ENCODE results near the gene ZC3H12D.

The ZC3H12D gene

DNA sequence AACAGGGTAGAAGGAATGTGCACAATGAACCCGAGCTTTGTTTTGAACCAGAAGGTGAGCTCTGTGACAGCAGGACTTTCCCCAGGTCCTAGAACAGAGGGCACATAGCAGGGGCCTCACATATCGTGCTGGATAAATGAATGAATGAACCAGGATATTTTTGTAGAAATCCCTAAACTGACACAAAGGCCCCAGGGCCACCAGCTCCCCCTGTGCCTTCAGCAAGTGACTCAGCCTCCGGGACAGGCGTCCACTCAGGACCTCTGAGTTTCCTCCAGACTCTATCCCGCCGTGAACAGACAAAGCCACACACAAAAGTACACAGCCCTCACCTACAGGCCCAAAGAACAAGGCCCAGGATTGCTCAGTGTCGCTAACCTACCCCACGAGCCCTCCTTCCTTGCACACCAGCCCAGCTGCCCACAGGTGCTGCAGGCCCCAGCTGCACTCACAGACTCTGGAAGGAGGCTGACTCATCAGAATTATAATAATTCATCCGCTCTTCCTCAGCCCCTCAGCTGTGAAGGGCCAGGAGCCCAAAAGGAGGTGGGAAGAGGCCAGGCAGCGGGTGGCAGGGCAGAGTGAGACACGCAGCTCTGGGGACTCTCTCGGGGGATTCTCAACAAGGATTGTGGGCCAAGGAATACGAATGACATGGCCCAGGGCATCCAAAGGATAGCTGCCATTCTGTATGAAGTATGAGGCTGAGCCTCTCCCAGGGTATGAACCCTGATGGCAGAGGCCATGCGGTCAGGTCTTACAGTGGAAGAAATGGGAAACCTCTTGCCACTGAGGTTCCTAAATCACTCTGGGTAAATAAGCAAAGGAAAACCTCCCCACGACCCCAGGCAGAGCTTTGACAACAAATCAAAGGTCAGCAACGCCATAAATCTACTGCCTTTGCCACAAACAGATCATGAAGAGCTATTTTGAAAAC is 43.8 kb downstream of the ZC3H12D start:
- DNase-seq, result no peak

DNA sequence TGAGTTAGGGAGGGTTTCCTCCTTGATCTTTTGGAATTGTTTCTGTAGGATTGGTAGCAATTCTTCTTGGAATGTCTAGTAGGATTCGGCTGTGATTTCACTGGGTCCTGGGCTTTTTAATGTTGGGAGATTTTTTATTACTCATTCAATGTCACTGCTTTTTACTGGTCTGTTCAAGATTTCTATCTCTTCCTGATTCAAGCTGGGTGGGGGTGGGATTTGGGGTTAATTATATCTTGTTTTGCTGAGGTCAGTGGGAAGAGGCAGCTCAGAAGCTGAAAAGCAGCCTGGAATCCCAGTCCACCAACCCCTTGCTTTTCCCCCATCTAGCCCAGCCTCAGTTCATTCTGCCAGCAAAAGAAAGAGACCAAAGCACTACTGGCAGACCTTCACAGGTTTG is 45.2 kb downstream of the ZC3H12D start:
- DNase-seq, result no peak

DNA sequence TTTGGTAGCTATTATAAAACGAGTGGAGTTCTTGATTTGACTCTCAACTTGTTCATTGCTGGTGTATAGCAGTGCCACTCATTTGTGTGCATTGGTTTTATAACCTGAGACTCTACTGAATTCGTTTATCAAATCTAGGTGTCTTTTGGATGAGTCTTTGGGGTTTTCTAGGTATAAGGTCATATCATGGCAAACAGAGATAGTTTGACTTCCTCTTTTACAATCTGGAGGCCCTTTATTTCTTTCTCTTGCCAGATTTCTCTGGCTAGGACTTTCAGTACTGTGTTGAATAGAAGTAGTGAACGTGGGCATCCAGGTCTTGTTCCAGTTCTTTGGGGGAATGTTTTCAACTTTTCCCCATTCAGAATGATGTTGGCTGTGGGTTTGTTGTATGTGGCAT is 46.0 kb downstream of the ZC3H12D start:
- DNase-seq, result no peak

DNA sequence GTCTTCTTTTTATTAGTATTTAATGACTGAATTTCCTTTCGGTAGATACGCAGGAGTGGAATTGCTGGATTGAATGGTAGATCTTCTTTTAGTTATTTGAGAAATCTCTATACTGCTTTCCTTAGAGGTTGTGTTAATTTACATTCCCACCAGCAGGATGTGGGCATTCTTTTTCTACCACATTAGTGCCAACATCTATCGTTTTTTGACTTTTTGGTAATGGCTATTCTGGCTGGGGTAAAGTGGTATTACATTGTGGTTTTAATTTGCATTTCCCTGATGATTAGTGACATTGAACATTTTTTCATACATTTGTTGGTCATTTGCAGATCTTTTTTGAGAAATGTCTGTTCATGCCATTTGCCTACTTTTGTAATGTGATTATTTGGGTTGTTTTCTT is 47.6 kb downstream of the ZC3H12D start:
- DNase-seq, result no peak

DNA sequence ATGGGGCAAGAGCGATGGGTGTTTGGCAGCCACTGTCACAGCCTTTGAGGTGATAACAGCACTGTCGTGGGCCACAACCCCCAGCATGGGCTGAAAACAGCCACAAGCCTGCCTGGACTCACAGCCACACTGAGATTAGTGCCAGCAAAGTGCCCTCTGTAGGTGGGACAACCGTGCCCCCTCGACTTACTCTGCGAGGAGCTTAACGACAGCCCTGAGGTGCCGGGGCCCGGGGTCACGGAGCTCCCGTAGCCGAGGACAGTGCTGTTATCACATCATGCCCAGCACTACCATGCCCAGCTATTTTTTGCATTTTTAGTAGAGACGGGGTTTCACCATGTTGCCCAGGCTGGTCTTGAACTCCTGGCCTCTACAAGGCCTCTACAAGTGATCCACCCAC is 48.2 kb downstream of the ZC3H12D start:
- DNase-seq, result no peak

DNA sequence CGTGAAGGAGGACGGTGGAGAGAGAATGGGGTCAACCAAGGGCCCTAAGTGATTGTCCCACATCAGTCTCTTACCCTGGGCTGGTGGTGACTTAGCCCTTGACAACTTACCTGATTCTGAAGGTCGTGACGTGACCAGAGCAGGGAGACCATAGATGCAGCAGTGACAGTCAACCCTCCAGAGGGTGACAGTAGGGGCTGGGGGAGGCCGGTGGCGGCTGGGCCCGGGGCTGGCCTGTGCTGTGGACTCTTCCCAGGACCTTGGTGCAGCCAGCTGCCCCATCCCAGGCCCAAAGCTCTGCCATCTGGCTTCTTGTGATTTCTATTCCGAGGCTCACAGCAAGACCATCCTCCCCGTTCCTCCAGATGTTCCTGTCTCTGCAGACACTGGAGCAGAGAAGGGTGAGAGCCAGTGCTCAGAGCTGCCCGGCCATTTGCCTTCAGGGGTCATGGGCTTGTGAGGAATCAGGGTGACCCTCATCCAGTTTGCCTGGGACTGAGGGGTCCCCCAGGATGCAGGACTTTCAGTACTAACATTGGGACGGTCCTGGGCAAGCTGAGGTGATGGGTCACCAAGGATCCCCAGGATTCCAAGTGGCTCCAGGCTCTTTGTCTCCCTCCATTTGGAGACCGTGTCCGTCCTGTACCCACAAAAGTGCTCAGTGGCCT is 48.8 kb downstream of the ZC3H12D start:
- DNase-seq, result no peak

DNA sequence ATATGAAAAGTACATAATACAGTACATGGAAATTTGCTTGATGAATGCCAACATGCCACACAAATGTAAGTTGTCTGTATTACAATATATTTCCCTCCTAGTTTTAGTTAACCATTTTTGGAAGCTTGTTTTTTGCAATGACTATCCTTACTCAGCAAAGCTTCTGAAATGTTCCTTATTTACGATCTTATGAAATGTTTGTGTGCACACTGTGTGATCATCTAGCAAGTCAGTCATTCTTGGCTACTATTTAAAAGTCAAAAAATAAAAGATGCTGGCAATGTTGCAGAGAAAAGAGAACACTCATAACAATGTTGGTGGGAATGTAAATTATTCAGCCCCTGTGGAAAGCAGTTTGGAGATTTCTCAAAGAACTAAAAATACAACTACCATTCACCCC is 50.9 kb downstream of the ZC3H12D start:
- no peak for DNase-seq

DNA sequence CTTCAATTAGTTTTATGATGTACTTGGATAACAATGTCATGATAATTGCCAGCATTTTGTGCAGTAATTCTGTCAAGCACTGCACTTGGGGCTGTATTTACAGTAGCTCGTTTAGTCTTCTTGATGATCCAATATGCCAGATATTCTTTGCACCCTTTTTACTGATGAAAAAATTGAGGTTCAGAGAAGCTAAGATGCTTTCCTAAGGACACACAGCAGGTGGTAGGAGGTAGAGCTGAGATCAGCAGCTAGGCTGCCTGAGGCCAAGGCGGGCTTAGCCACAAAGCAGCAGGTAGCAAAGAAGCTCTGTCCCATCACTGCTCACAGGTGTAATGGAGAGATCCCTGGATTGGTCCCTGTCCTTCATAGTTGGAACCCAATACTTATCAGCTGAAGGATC is 51.4 kb downstream of the ZC3H12D start:
- DNase-seq, result no peak

DNA sequence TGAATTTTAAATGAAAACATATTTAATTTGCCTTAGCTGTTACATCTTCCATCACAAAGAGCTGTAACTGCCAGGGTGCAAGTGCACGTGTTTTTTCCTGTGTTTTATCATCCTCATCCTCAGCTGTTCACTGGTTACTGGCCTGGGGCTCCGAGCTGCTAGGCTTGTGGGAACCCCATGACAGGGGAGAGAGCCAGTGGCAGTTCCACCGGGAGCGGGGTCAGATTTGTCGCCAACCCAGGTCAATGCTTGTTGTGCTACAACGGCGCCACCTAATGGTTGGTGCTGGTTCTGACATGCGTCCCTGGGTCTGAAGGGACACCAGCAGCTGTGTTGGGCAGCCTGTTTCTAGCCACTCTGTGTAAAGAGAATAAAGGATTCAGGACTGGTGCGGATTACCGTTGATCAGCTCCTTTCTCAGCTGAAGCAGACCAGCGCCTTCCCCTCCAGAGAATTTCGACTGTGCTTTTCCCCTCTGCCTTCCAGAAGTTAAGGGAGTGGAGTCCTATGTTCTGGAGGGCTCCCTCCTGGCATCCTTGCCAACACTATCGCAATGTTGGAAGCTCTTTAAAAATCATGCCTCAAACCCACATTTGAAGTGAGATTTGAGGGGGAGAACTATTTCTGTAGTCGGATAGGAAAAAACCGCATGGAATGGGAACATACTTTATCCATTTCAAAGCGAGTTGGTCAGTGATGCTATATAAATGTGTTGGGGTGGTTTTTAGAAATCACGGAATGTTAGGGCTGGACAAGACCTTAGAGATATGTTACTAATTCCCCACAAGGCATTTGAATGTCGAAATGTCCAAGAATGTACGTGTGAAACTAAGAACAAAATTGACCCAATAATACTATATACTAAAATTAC is 52.7 kb downstream of the ZC3H12D start:
- peak; percentile 89 for DNase-seq

DNA sequence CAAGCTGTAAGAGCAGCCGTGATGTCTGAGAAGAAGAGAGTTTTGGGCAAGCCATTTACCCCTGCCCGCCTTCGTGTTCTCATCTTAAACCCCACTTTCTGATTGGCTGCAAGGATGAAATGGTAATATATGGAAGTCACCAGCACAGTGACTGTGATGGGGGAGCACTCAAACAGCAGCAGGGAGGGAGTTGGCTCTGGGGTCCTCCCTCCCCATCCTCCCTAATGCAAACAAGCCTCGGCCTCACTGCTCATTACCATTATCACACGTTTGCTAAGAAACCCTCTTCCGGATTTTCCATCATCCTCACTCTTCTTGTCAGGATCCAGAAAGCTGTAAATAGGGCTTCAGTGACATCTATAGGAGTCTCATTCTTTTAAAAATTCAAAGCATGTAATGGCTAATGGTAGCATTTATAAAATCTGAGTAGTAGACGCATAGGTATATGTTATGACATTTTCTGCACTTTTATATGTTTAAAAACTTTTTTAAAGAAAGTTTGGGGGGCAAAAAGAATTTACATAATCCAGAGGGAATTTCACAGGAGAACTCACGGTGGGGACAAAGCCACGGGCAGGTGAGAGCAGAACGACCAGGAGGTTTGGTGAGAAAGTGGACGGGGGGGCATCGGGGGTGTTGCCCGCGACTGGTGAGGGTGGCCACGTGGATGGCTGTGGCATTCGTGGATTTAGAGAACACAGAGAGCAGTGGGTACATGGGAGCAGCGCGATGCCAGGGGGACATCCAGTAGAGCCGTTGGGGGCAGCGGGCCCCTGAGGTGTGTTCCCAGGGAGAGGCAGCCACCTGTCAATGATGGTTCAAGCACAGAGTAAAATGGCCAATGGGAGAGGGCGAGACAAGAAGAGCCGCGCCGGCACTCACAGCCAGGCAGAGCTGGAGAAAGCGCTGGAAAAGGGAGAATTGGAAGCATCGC is 55.1 kb downstream of the ZC3H12D start:
- DNase-seq, result no peak

DNA sequence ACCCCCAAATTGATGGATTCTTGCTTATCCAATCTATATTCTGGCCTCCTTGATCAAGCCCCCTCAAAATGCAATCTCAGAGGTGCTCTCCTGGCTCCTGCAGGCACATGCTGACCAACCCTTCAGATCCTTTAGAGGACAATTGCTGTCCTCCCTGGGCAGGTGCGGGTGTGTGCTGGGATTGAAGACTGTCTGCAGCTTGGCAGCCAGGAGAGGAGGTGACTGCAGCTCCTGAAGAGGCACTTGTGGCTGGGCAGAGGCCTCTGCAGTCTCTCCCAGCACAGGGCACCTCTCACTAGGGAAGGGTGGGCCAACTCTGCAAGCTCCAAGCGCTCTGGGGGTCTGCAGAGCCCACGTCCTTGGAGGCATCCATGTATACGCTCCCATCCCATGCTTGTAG is 56.2 kb downstream of the ZC3H12D start:
- no peak for DNase-seq

DNA sequence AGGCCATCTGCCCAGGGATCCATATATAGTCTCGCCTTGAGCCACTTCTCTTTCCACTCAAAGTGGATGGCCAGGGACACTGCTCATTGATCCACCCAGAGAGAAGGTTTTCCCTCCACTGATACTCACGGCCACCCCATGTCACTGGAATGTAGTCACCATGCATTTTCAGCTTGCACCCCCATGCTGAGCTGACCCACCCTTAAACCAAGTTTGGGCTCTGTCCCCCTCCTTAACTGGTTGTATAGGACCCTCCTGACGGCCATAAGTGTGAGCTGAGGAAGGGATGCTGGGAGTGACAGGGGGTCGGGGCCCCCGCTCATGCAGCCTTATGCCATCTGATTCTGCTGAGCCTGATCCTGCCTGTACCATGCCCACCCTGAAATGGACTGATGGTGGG is 59.1 kb downstream of the ZC3H12D start:
- DNase-seq, result no peak

DNA sequence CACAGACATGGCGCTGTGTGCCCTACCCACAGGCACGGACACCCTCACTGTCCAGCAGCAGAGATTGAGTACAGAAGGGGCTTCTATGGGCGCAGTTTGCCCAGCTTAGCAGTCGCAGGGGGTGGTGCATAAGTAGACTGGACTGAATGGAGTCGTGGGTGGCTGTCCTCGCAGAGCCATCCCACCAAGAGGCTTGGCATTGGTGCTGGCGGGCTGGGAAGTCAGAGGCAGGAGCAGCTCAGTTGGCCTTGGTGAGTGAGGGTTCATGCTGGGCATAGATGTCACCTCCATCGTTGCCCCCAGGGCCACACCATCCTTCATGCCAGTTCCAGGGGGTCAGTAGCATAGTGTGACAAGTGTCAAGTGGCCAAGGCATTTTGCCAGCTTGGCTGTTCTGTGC is 59.6 kb downstream of the ZC3H12D start:
- DNase-seq, result no peak

DNA sequence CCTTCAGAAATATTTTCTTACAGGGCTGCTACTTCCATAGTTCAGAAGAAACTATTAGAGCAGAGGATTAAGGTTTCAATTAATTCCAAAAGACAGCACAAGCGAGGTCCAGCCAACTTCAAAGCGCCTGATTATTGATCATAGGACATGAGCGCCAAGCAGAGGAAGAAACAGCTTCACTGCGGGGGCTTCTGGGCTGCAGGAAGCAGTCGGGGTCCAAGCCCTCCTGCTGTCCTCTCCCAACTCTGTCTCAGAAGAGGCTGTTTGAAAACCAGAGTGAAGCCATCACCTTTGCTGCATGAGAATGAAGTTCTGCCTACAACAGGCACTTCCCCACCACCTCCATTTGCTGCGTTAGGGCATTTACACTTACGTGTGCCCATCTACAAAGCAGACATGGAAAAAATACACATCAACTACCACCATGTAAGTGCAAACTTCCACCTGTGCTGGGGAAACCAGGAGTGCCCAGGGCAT is 60.8 kb downstream of the ZC3H12D start:
- no peak for DNase-seq

DNA sequence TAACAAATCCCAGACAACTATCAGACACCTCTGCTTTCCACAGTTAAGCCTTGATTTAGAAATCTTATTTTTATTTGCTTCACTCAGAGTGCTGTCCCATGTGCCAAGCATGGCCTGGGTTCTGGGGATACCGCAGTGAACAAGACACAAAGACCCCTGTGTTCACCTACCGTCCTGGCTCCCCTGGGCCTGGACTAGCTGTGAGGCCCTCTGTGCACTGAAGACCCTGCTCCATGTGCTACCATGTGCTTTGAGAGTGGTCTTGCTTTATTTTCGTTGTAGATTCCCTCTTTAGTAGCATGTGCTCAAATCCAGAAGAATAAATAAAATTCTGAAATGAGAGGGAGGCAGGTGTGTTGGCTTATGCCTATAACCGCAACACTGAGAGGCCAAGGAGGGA is 62.2 kb downstream of the ZC3H12D start:
- no peak for DNase-seq

DNA sequence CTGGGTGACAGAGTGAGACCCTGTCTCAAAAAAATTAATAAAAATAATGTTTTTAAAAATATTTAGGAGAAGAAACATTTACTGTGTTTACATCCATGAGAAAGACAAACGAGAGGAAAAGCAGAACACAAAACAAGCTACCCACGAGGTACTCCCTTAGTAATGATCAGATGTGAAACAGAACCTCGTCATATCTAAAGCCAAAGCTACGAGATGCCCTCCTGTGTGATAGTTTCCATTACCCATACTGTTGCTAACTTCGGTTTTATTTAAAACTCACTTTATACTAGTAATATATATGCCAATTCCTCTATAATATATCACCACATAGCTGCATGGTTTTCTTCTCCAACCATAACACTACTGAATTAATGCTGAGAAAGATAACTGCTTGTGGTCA is 63.7 kb downstream of the ZC3H12D start:
- no peak for DNase-seq

DNA sequence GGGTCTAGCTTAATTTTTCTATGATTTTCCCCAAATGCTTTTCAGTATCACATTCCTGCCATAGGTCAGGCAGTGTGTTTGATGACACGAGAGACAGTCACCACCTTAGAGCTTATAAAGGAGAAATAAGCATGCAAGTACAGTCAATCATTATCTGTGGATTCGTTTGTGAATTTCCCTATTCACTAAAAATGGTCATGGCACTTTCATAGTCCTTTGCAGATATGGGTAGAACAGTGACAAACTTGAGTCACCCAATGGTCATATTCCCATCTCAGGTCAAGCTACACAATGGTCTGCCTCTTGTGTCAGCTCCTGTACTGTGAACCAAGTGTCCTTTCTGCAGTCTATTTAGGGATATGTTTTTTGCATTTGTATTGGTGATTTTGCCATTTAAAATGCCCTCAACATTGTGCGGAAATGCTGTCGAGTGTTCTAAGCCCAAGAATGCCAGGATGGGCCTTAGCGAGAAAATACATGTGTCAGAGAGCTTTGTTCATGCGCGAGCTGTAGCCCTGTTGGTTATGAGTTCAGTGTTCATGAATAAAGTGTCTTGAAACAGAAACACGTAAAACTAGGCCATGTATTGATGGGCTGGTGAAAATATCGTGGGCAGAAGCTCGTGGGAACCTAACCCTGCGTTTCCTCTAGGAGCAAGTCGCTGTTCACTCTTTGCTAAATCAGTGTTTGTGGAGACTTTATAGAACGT is 65.0 kb downstream of the ZC3H12D start:
- DNase-seq, result no peak

DNA sequence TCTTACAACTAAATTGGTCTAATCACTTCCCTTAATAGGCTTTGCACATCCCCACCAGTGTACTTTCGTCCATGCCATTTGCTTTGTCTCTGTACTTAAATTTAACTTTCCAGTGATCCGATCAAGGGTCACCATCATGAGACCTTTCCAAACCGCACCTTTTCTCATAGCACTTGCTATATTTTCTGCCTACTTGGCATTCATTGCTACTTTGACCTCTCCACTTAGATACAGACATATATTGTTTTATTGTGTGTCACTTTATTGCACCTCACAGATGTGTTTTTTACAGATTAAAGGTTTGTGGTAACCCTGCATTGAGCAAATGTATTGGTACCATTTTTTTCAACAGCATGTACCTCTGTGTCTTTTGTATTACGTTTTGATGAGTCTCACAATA is 70.0 kb downstream of the ZC3H12D start:
- no peak for DNase-seq

DNA sequence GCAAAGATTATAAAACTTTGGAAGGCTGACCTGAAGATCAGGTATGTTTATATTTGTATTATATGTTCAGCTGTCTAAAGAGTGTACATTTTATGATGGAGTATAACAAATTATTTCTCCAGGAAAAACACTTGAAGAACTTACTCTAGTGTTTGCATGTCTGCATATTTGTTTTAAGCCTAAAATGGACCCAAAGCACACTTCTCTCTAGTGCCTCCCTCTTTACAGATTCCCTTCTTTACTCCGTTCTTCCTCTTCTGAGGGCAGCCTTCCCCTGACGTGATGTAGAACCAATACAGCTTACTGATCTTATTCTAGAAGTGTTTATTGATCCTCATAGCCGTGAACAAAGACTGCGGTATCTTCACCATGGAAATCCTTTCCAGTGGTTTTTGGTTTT is 70.8 kb downstream of the ZC3H12D start:
- DNase-seq, result no peak

DNA sequence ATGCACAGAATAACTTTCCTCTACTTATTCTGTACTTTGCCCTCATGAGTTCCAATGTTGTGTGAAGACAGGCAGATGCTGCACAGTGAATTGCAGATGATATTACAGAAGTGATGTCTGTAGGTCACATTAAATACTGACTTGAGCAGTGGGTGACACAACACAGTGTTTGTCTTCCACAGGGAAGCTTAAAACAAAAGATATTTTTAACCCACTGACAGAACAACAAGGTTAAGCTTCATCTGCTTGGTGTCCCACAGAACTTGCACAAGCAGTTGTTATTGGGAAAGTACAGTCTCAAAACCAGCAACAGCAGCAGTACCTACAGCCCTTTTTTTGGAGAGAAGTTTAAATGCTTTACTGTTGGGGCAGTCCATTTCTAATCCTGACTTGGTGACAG is 74.3 kb downstream of the ZC3H12D start:
- no peak for DNase-seq

DNA sequence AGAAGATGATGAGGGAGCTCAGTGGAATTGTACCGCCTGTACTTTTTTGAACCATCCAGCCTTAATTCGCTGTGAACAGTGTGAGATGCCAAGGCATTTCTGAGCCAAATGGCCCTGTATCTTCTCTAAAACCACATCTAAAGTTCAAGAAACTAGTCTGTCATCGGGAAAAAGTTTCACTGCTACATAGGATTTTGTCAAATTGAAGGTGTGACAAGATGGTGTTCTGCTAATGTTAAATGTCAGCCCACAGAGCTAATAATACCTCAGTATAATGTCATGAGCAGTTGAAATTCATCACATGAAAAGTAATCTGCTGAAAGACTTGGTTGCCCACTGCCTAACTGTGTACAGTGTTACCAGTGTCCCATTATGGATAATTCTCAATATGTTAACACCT is 75.2 kb downstream of the ZC3H12D start:
- no peak for DNase-seq

Data from activated CD4-positive, alpha-beta T cell treated with anti-CD3 and anti-CD28 coated beads, Interleukin-2, amount 50 U/mL, for 1 hour (primary cell).